HepG2 (cell line): Measurements from ENCODE around the gene GSPT1. TPM values are rescaled to one million over a fixed set of nuclear protein-coding genes. Genes with fewer than 3 reads are reported as not detected.
A peak's percentile ranks its signal among the peaks of the same experiment; 100 is the strongest.

Experiments used
- ARID3A ChIP-seq: IDR thresholded peaks from 2 replicates; pipeline ENCODE4 v1.6.1; 2012; ENCODE audit warnings: low read depth, low read length, improper control_type of control experiment
- FOXP1 ChIP-seq, 2 experiments: fragments of 450-650 bp in 1 of 2; IDR thresholded peaks; 2 replicates each; pipeline ENCODE4 v1.6.1; 2017 to 2018; ENCODE audit warnings: antibody characterized with exemption in 1 of 2
- HNF4A ChIP-seq: sonication (generic); formaldehyde crosslinking; IDR thresholded peaks from 2 replicates; pipeline ENCODE4 v1.4.0; 2020; ENCODE audit warnings: missing genetic modification reagents
- KLF16 ChIP-seq, 2 experiments: sonication (generic) in 1 of 2; formaldehyde crosslinking in 1 of 2; IDR thresholded peaks; 2 replicates each; pipeline versions ENCODE4 v1.6.1 to v1.8.0; 2016 to 2023; ENCODE audit warnings: missing genetic modification reagents in 2 of 2, missing compliant biosample characterization in 1 of 2
- MZF1 ChIP-seq: sonication (generic); formaldehyde crosslinking; IDR thresholded peaks from 2 replicates; pipeline ENCODE4 v1.8.1; 2023; ENCODE audit warnings: mild to moderate bottlenecking, missing genetic modification reagents, borderline replicate concordance
- PAF1 ChIP-seq: IDR thresholded peaks from 2 replicates; pipeline ENCODE4 v1.6.1; 2016; ENCODE audit warnings: missing genetic modification reagents, missing compliant biosample characterization
- PAXIP1 ChIP-seq: sonication (generic); formaldehyde crosslinking; conservative IDR thresholded peaks from 2 replicates; pipeline ENCODE4 v1.4.0; 2020; ENCODE audit warnings: mild to moderate bottlenecking, missing genetic modification reagents, moderate library complexity
- PRPF4 ChIP-seq: fragments of 200-400 bp; formaldehyde crosslinking; IDR thresholded peaks from 2 replicates; pipeline ENCODE4 v1.6.1; 2016; ENCODE audit warnings: low read length, low read depth; ENCODE audit not compliant: poor library complexity, severe bottlenecking
- SP1 ChIP-seq, 2 experiments: fragments of 450-650 bp in 1 of 2; sonication (generic) in 1 of 2; formaldehyde crosslinking in 1 of 2; IDR thresholded peaks; 2 replicates each; pipeline versions ENCODE4 v1.4.0 to v1.6.1; 2016 to 2020; ENCODE audit warnings: missing genetic modification reagents in 1 of 2
- ZC3H13 ChIP-seq: sonication (generic); formaldehyde crosslinking; IDR thresholded peaks from 2 replicates; pipeline ENCODE4 v1.8.1; 2023; ENCODE audit warnings: mild to moderate bottlenecking, missing genetic modification reagents, moderate library complexity
- ZNF646 ChIP-seq: sonication (generic); formaldehyde crosslinking; IDR thresholded peaks from 2 replicates; pipeline ENCODE4 v1.9.0; 2021; ENCODE audit warnings: mild to moderate bottlenecking, missing genetic modification reagents
- polyA plus RNA-seq, 8 experiments: library from polyadenylated mRNA; depleted of rRNA in 3 of 8; stranded (reverse) in 7 of 8; unstranded in 1 of 8; fragments of >200 nt; fragmentation: Illumina TruSeq in 4 of 8; extraction: Trizol in 4 of 8; gene quantifications; 2 replicates each; pipeline versions ENCODE4 v1.2.1 to v1.2.3, GENCODE V29; 2011 to 2016; ENCODE audit warnings: low read depth in 4 of 8, missing spikeins in 1 of 8, mixed read lengths in 1 of 8; ENCODE audit not compliant: insufficient read depth in 1 of 8
- total RNA-seq, 5 experiments: library from RNA; depleted of rRNA; stranded (reverse); fragments of >200 nt; fragmentation: Illumina TruSeq; extraction: Trizol; gene quantifications; 2 replicates each; pipeline ENCODE4 v1.2.3, GENCODE V29; 2016; ENCODE audit warnings: low read depth in 1 of 5
- TF ChIP-seq, protein P1 (sequence below): IDR thresholded peaks from 2 replicates; pipeline ENCODE4 v1.6.1; 2016; ENCODE audit warnings: mild to moderate bottlenecking
- TF ChIP-seq, protein P2 (sequence below): IDR thresholded peaks from 2 replicates; pipeline ENCODE4 v1.6.1; 2012; ENCODE audit warnings: inconsistent platforms

GSPT1 gene
- total and polyA plus RNA-seq, 2 of the 13 experiments (the other 11 are each of a cell fraction or from before 2014, with no cell fraction given): 120 to 316 TPM

DNA sequence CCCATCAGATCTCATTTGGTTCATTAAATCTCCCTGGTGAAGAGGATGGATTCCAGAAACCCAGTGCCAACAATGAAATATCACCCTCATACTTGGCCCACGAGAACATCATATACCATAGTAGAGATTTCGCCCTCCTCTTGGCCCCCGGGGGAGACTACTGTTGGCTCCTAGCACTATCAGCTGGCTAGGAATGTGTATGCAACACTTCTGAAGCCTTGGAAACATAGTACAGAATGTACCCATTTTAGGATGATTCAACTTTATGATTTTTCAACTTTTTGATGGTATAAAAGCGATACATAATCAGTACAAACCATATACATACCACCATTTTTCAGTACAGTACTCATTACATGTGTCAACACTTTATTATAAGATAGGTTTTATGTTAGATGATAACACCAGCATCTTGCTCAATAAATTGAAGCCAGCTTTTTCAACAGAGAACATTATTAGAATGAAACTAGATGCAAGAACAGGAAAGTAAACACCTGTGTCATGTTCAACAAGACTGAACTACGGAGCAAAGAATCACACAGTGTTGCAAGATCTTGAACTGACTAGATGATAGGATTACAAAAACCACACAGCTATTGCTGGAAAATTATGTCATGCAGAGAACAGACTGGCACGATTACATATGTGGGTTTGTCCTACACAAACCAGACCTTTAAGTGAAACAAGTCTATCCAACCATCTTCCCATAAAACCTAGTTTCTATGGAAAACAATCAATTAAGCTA is 81.6 kb downstream of the GSPT1 start (continued):
- TF ChIP-seq, protein P1, sequence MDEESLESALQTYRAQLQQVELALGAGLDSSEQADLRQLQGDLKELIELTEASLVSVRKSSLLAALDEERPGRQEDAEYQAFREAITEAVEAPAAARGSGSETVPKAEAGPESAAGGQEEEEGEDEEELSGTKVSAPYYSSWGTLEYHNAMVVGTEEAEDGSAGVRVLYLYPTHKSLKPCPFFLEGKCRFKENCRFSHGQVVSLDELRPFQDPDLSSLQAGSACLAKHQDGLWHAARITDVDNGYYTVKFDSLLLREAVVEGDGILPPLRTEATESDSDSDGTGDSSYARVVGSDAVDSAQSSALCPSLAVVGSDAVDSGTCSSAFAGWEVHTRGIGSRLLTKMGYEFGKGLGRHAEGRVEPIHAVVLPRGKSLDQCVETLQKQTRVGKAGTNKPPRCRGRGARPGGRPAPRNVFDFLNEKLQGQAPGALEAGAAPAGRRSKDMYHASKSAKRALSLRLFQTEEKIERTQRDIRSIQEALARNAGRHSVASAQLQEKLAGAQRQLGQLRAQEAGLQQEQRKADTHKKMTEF (CRISPR knock-in tag): peak; percentile 62; the same call in 1 of the 2 replicates
- TF ChIP-seq PAXIP1 (CRISPR knock-in tag) (peak; percentile 21; the same call in 1 of the 2 replicates), FOXP1 (IDR thresholded peaks at IDR 0.05) (no peak), FOXP1 (CRISPR knock-in tag; IDR thresholded peaks at IDR 0.05) (peak; percentile 42), MZF1 (CRISPR knock-in tag) (no peak), PAF1 (no peak), ARID3A (peak; percentile 54; the same call in 1 of the 2 replicates), HNF4A (peak; percentile 59; the same call in 1 of the 2 replicates), KLF16 (CRISPR knock-in tag; IDR thresholded peaks at IDR 0.05) (peak in 1 of 2 experiments; percentile 31; a peak in 1 of 4 replicates), PRPF4 (no peak), ZNF646 (CRISPR knock-in tag) (peak; percentile 48; the same call in 1 of the 2 replicates), SP1 (IDR thresholded peaks at IDR 0.05) (no peak), SP1 (CRISPR knock-in tag; IDR thresholded peaks at IDR 0.05) (no peak), ZC3H13 (CRISPR knock-in tag) (no peak)
- TF ChIP-seq, protein P2, sequence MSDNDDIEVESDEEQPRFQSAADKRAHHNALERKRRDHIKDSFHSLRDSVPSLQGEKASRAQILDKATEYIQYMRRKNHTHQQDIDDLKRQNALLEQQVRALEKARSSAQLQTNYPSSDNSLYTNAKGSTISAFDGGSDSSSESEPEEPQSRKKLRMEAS: no peak
